KMS-11 (cell line): ENCODE data around the gene LMCD1.

Experiments
- H2AFZ ChIP-seq: fragments of 200-600 bp; sonication (generic); 2 replicates; pipeline ENCODE4 v1.6.1; 2016; ENCODE audit warnings: antibody characterized with exemption, mixed run types, low read depth
- H3K27ac ChIP-seq: fragments of 200-600 bp; sonication (generic); 2 replicates; pipeline ENCODE4 v1.6.1; 2016; ENCODE audit warnings: mild to moderate bottlenecking, mixed run types
- H3K27me3 ChIP-seq: fragments of 200-600 bp; sonication (generic); 2 replicates; pipeline ENCODE4 v1.6.1; 2017; ENCODE audit warnings: mild to moderate bottlenecking, low read depth, mixed run types, moderate library complexity; ENCODE audit not compliant: insufficient read depth
- H3K36me3 ChIP-seq: fragments of 200-600 bp; sonication (generic); 2 replicates; pipeline ENCODE4 v1.6.1; 2017; ENCODE audit warnings: mild to moderate bottlenecking, mixed run types; ENCODE audit not compliant: insufficient read depth
- H3K4me1 ChIP-seq: fragments of 200-600 bp; sonication (generic); 2 replicates; pipeline ENCODE4 v1.6.1; 2016; ENCODE audit warnings: mild to moderate bottlenecking, low read depth, mixed run types; ENCODE audit not compliant: poor library complexity, severe bottlenecking
- H3K4me2 ChIP-seq: fragments of 200-600 bp; sonication (generic); 2 replicates; pipeline ENCODE4 v1.7.0; 2016; ENCODE audit warnings: mild to moderate bottlenecking, mixed run types
- H3K4me3 ChIP-seq: fragments of 200-600 bp; sonication (generic); IDR thresholded peaks from 2 replicates; pipeline ENCODE4 v1.6.1; 2017; ENCODE audit warnings: low read depth, low read length, mixed read lengths; ENCODE audit not compliant: insufficient read depth
- H3K79me2 ChIP-seq: fragments of 200-600 bp; sonication (generic); 2 replicates; pipeline ENCODE4 v1.6.1; 2016; ENCODE audit warnings: low read depth, mixed run types; ENCODE audit not compliant: insufficient read depth
- H3K9ac ChIP-seq: fragments of 200-600 bp; sonication (generic); 2 replicates; pipeline ENCODE4 v1.6.1; 2016; ENCODE audit warnings: mild to moderate bottlenecking, mixed run types
- H4K20me1 ChIP-seq: fragments of 200-600 bp; sonication (generic); 2 replicates; pipeline ENCODE4 v1.6.1; 2016; ENCODE audit warnings: mild to moderate bottlenecking, mixed run types; ENCODE audit not compliant: insufficient read depth
- CTCF ChIP-seq: fragments of 200-600 bp; sonication (generic); conservative IDR thresholded peaks from 2 replicates; pipeline ENCODE4 v1.6.1; 2017; ENCODE audit warnings: low read depth, mild to moderate bottlenecking, antibody characterized with exemption, low read length, moderate library complexity, mixed read lengths

Gene LMCD1

GRCh38 chr3:8603115-8603710, 101.6 kb downstream of the LMCD1 start:
- TF ChIP-seq CTCF, result no peak
- Histone ChIP-seq H3K4me1 (no peaks in the 10 kb centered on the region), H3K4me2 (no peak overlapping the region), H3K36me3 (no peaks in the 10 kb centered on the region), H3K79me2 (no peaks in the 10 kb centered on the region), H2AFZ (no peak overlapping the region), H4K20me1 (no peaks in the 10 kb centered on the region), H3K9ac (no peak overlapping the region), H3K27me3 (no peaks in the 10 kb centered on the region), H3K27ac (no peak overlapping the region), H3K4me3 (no peak overlapping the region)

GRCh38 chr3:8604006-8604405, 102.4 kb downstream of the LMCD1 start:
- no peak overlapping the region for H3K9ac ChIP-seq
- H2AFZ ChIP-seq, result no peak overlapping the region
- no peak overlapping the region for H3K4me3 ChIP-seq
- TF ChIP-seq CTCF, result no peak
- no peak overlapping the region for H3K27ac ChIP-seq
- H3K27me3 ChIP-seq, result no peaks in the 10 kb centered on the region
- H3K36me3 ChIP-seq, result no peaks in the 10 kb centered on the region
- H4K20me1 ChIP-seq, result no peaks in the 10 kb centered on the region
- no peak overlapping the region for H3K4me2 ChIP-seq
- H3K79me2 ChIP-seq, result no peaks in the 10 kb centered on the region
- H3K4me1 ChIP-seq, result no peaks in the 10 kb centered on the region

- no peaks in the 10 kb centered on the region for H3K27me3 ChIP-seq
- H3K4me1 ChIP-seq, result no peaks in the 10 kb centered on the region
- H4K20me1 ChIP-seq, result no peaks in the 10 kb centered on the region
- no peak for TF ChIP-seq CTCF
- no peaks in the 10 kb centered on the region for H3K79me2 ChIP-seq
- H3K4me2 ChIP-seq, result no peak overlapping the region
- H3K36me3 ChIP-seq, result no peaks in the 10 kb centered on the region
- no peak overlapping the region for H3K4me3 ChIP-seq
- H3K9ac ChIP-seq, result no peak overlapping the region
- no peak overlapping the region for H2AFZ ChIP-seq
- H3K27ac ChIP-seq, result no peak overlapping the region
Measured at GRCh38 chr3:8604988-8605387, 103.4 kb downstream of the LMCD1 start.

- Histone ChIP-seq H3K79me2 (no peaks in the 10 kb centered on the region), H3K4me1 (no peaks in the 10 kb centered on the region), H3K4me3 (no peak overlapping the region), H3K27ac (no peak overlapping the region), H3K27me3 (no peaks in the 10 kb centered on the region), H3K4me2 (no peak overlapping the region), H4K20me1 (no peaks in the 10 kb centered on the region), H3K9ac (no peak overlapping the region), H2AFZ (no peak overlapping the region), H3K36me3 (no peaks in the 10 kb centered on the region)
- TF ChIP-seq CTCF, result no peak
Measured at GRCh38 chr3:8606701-8607231, 105.1 kb downstream of the LMCD1 start.
